ENCODE measurements around the gene LRFN2. TPM values are rescaled to one million over a fixed set of nuclear protein-coding genes. Genes with fewer than 3 reads are reported as not detected.

Gene LRFN2
- total RNA-seq, 2 experiments from 2014 or later: not detected

GRCh38 chr6:40610229-40610628, 23.1 kb upstream of the LRFN2 start:
- ATAC-seq (no peak), DNase-seq (no peak)
- no peaks in the 10 kb centered on the region for H3K9me3 Mint-ChIP-seq (ENCODE audit: low read depth)
- H3K4me1 Mint-ChIP-seq: no peaks in the 10 kb centered on the region
- CTCF ChIA-PET: no interaction called here
- peaks cover 36% of the 10 kb centered on the region for H3K27me3 Mint-ChIP-seq
- no peaks in the 10 kb centered on the region for H3K36me3 Mint-ChIP-seq
- no peak overlapping the region for H3K27ac Mint-ChIP-seq
- no peak overlapping the region for H3K4me3 Mint-ChIP-seq

GRCh38 chr6:40606981-40607380, 19.8 kb upstream of the LRFN2 start:
- ATAC-seq (no peak), DNase-seq (no peak)
- CTCF ChIA-PET: no interaction called here
- Mint-ChIP-seq H3K27ac (no peak overlapping the region), H3K27me3 (peaks cover 42% of the 10 kb centered on the region), H3K4me3 (no peak overlapping the region), H3K4me1 (no peaks in the 10 kb centered on the region), H3K36me3 (no peaks in the 10 kb centered on the region), H3K9me3 (ENCODE audit: low read depth) (no peaks in the 10 kb centered on the region)

- no peak overlapping the region for H3K27ac Mint-ChIP-seq
- no peaks in the 10 kb centered on the region for H3K36me3 Mint-ChIP-seq
- H3K9me3 Mint-ChIP-seq (ENCODE audit: low read depth): no peaks in the 10 kb centered on the region
- DNase-seq (no peak), ATAC-seq (no peak)
- no peaks in the 10 kb centered on the region for H3K4me1 Mint-ChIP-seq
- no peak overlapping the region for H3K4me3 Mint-ChIP-seq
- CTCF ChIA-PET: no interaction called here
- H3K27me3 Mint-ChIP-seq: peaks cover 44% of the 10 kb centered on the region
These were observed 19.4 kb upstream of the LRFN2 start for GRCh38 chr6:40606526-40606925.

- H3K36me3 Mint-ChIP-seq: no peaks in the 10 kb centered on the region
- CTCF ChIA-PET: interaction anchor here (1.1 kb wide), 1 partner anchor 17 kb away, joined by 5 read pairs; the partner anchor contains the start of gene LRFN2
- H3K27ac Mint-ChIP-seq: no peak overlapping the region
- no peak overlapping the region for H3K4me3 Mint-ChIP-seq
- peaks cover 60% of the 10 kb centered on the region for H3K27me3 Mint-ChIP-seq
- no peaks in the 10 kb centered on the region for H3K4me1 Mint-ChIP-seq
- DNase-seq (no peak), ATAC-seq (no peak)
- H3K9me3 Mint-ChIP-seq (ENCODE audit: low read depth): no peaks in the 10 kb centered on the region
These were observed 16.9 kb upstream of the LRFN2 start for GRCh38 chr6:40604082-40604481.

GRCh38 chr6:40599555-40599954, 12.4 kb upstream of the LRFN2 start:
- Mint-ChIP-seq H3K36me3 (no peaks in the 10 kb centered on the region), H3K27ac (no peak overlapping the region), H3K4me3 (no peak overlapping the region), H3K27me3 (peaks cover 44% of the 10 kb centered on the region), H3K4me1 (no peaks in the 10 kb centered on the region), H3K9me3 (ENCODE audit: low read depth) (no peaks in the 10 kb centered on the region)
- ATAC-seq (no peak), DNase-seq (no peak)
- CTCF ChIA-PET: interaction anchor here (0.6 kb wide), 1 partner anchor 1873 kb away, joined by 3 read pairs; no protein-coding TSS in a partner anchor

GRCh38 chr6:40598516-40598915, 11.4 kb upstream of the LRFN2 start:
- Mint-ChIP-seq H3K27ac (no peak overlapping the region), H3K9me3 (ENCODE audit: low read depth) (no peaks in the 10 kb centered on the region), H3K4me3 (no peak overlapping the region), H3K27me3 (peaks cover 40% of the 10 kb centered on the region), H3K36me3 (no peaks in the 10 kb centered on the region), H3K4me1 (no peaks in the 10 kb centered on the region)
- ATAC-seq (no peak), DNase-seq (no peak)
- CTCF ChIA-PET: no interaction called here

- DNase-seq (no peak), ATAC-seq (no peak)
- H3K9me3 Mint-ChIP-seq (ENCODE audit: low read depth): no peaks in the 10 kb centered on the region
- no peak overlapping the region for H3K4me3 Mint-ChIP-seq
- H3K36me3 Mint-ChIP-seq: no peaks in the 10 kb centered on the region
- H3K4me1 Mint-ChIP-seq: no peaks in the 10 kb centered on the region
- CTCF ChIA-PET: interaction anchor here (1.0 kb wide), 1 partner anchor 9 kb away, joined by 3 read pairs; no protein-coding TSS in a partner anchor
- no peak overlapping the region for H3K27ac Mint-ChIP-seq
- H3K27me3 Mint-ChIP-seq: peaks cover 32% of the 10 kb centered on the region
These were observed 10.1 kb upstream of the LRFN2 start for GRCh38 chr6:40597301-40597700.

- ATAC-seq: no peak
- Mint-ChIP-seq H3K36me3 (no peaks in the 10 kb centered on the region), H3K27me3 (peaks cover 75% of the 10 kb centered on the region), H3K9me3 (ENCODE audit: low read depth) (no peaks in the 10 kb centered on the region), H3K4me3 (no peak overlapping the region), H3K4me1 (peaks cover 14% of the 10 kb centered on the region), H3K27ac (no peak overlapping the region)
- DNase-seq: no peak
- CTCF ChIA-PET: interaction anchor here (1.0 to 2.0 kb wide), 4 partner anchors 9 to 260 kb away, joined by 3 to 7 read pairs (median 4); no protein-coding TSS in a partner anchor
These were observed 1.3 kb upstream of the LRFN2 start for GRCh38 chr6:40588480-40588879.

- CTCF ChIA-PET: interaction anchor here (0.7 to 2.0 kb wide), 8 partner anchors 9 to 324 kb away, joined by 3 to 7 read pairs (median 3); no protein-coding TSS in a partner anchor
- Mint-ChIP-seq H3K27ac (no peak overlapping the region), H3K4me3 (no peak overlapping the region), H3K27me3 (peaks cover 79% of the 10 kb centered on the region), H3K4me1 (peaks cover 18% of the 10 kb centered on the region), H3K9me3 (ENCODE audit: low read depth) (no peaks in the 10 kb centered on the region), H3K36me3 (no peaks in the 10 kb centered on the region)
- DNase-seq (no peak), ATAC-seq (no peak)
These were observed 863 bp upstream of the LRFN2 start for GRCh38 chr6:40588070-40588384.

- H3K27me3 Mint-ChIP-seq: peaks cover 70% of the 10 kb centered on the region
- H3K36me3 Mint-ChIP-seq: no peaks in the 10 kb centered on the region
- ATAC-seq (no peak), DNase-seq (no peak)
- no peak overlapping the region for H3K27ac Mint-ChIP-seq
- H3K9me3 Mint-ChIP-seq (ENCODE audit: low read depth): no peaks in the 10 kb centered on the region
- H3K4me3 Mint-ChIP-seq: no peak overlapping the region
- CTCF ChIA-PET: interaction anchor here (1.0 to 2.0 kb wide), 3 partner anchors 18 to 259 kb away, joined by 4 to 7 read pairs (median 5); no protein-coding TSS in a partner anchor
- peaks cover 18% of the 10 kb centered on the region for H3K4me1 Mint-ChIP-seq
These were observed 579 bp downstream of the LRFN2 start for GRCh38 chr6:40586369-40587201.

- Mint-ChIP-seq H3K27ac (no peak overlapping the region), H3K4me3 (no peak overlapping the region), H3K27me3 (peaks cover 68% of the 10 kb centered on the region), H3K36me3 (no peaks in the 10 kb centered on the region), H3K4me1 (peaks cover 18% of the 10 kb centered on the region), H3K9me3 (ENCODE audit: low read depth) (no peaks in the 10 kb centered on the region)
- ATAC-seq: no peak
- CTCF ChIA-PET: interaction anchor here (1.1 kb wide), 1 partner anchor 12 kb away, joined by 4 read pairs; no protein-coding TSS in a partner anchor
- DNase-seq: no peak
These were observed 1.4 kb downstream of the LRFN2 start for GRCh38 chr6:40585651-40586269.

- no peak for ATAC-seq
- H3K36me3 Mint-ChIP-seq: no peaks in the 10 kb centered on the region
These were observed 1.9 kb downstream of the LRFN2 start for GRCh38 chr6:40585223-40585622.

GRCh38 chr6:40584741-40585140, 2.4 kb downstream of the LRFN2 start:
- Mint-ChIP-seq H3K4me3 (no peak overlapping the region), H3K4me1 (peaks cover 18% of the 10 kb centered on the region), H3K27ac (no peak overlapping the region), H3K36me3 (no peaks in the 10 kb centered on the region), H3K9me3 (ENCODE audit: low read depth) (no peaks in the 10 kb centered on the region), H3K27me3 (peaks cover 59% of the 10 kb centered on the region)
- ATAC-seq: no peak
- CTCF ChIA-PET: interaction anchor here (1.1 to 1.5 kb wide), 2 partner anchors 11 to 56 kb away, joined by 4 read pairs; no protein-coding TSS in a partner anchor
- no peak for DNase-seq

More at GRCh38 chr6:40585223-40585622, 1.9 kb downstream of the LRFN2 start:
- Mint-ChIP-seq H3K4me3 (no peak overlapping the region), H3K27me3 (peaks cover 63% of the 10 kb centered on the region), H3K9me3 (ENCODE audit: low read depth) (no peaks in the 10 kb centered on the region), H3K27ac (no peak overlapping the region), H3K4me1 (peaks cover 18% of the 10 kb centered on the region)
- DNase-seq: no peak
- CTCF ChIA-PET: interaction anchor here (1.1 to 1.5 kb wide), 2 partner anchors 11 to 56 kb away, joined by 4 read pairs; no protein-coding TSS in a partner anchor

All from activated CD8-positive, alpha-beta memory T cell treated with anti-CD3 and anti-CD28 coated beads, Interleukin-2, amount 10 ng/mL, durations not matched to agents 7 days and 5 days (primary cell).